ENCODE data around the gene CLEC7A. TPM values are rescaled to one million over a fixed set of nuclear protein-coding genes. Genes with fewer than 3 reads are reported as not detected.

Gene CLEC7A
- total and polyA plus RNA-seq, 9 of the 15 experiments (the other 6 are each of a cell fraction or from before 2014, with no cell fraction given): 0.16 TPM; not detected in 8

- in situ Hi-C loops (cut with MboI): no loop called here
- ChIA-PET CTCF (ENCODE audit: low intra/inter-chr PET ratio) (no interaction called here), POLR2A (no interaction called here)
- no peak overlapping the region for H3K4me3 ChIP-seq
- FAIRE-seq: no peak
- intact Hi-C loops (cut with micrococcal nuclease): no loop called here
- H3K9ac ChIP-seq (ENCODE audit: insufficient read depth in 1 of 2, low read depth in 2 of 2, low read length in 2 of 2): no peak overlapping the region
- TF ChIP-seq EWSR1 (IDR thresholded peaks at IDR 0.05; ENCODE audit: borderline replicate concordance, low read depth, partially characterized antibody) (no peak), NKRF (IDR thresholded peaks at IDR 0.05; ENCODE audit: borderline replicate concordance) (no peak), HBP1 (CRISPR knock-in tag; IDR thresholded peaks at IDR 0.05) (no peak), TCF3 (CRISPR knock-in tag; IDR thresholded peaks at IDR 0.05) (no peak), CGGBP1 (CRISPR knock-in tag; IDR thresholded peaks at IDR 0.05) (no peak), RBM25 (IDR thresholded peaks at IDR 0.05; ENCODE audit: low read depth, low read length, severe bottlenecking) (no peak), POLR3A (IDR thresholded peaks at IDR 0.05; ENCODE audit: borderline replicate concordance, extremely low read depth, insufficient read depth, insufficient read length) (no peak), ZBTB2 (IDR thresholded peaks at IDR 0.05) (no peak), CBFB (CRISPR knock-in tag; IDR thresholded peaks at IDR 0.05) (no peak)
- H3K4me2 ChIP-seq (ENCODE audit: insufficient read depth, low read length): no peak overlapping the region
- H2AFZ ChIP-seq (ENCODE audit: low read depth, low read length): no peak overlapping the region
- no peaks in the 10 kb centered on the region for H3K9me1 ChIP-seq (ENCODE audit: control insufficient read depth, insufficient read depth, low read length)
- H3K4me1 ChIP-seq (replicated peaks in 1 of 2; ENCODE audit: control insufficient read depth in 2 of 2, insufficient read depth in 2 of 2, low read length in 2 of 2): no peaks in the 10 kb centered on the region
- H3K27me3 ChIP-seq (ENCODE audit: control insufficient read depth in 2 of 2, insufficient read depth in 2 of 2, low read length in 2 of 2): no peaks in the 10 kb centered on the region; a peak in 1 of 5 replicates
- BruUV-seq (replicated peaks): no TSS peak
- no peak for ATAC-seq
- H3K27ac ChIP-seq (ENCODE audit: extremely low read depth, low read depth, low read length): no peak overlapping the region
- no peak for DNase-seq (ENCODE audit: extremely low read depth in 1 of 4, low spot score in 3 of 4)
- no peaks in the 10 kb centered on the region for H3K9me3 ChIP-seq (replicated peaks; ENCODE audit: control insufficient read depth, insufficient read depth, low read depth, low read length)
- no peaks in the 10 kb centered on the region for H3K79me2 ChIP-seq (ENCODE audit: control insufficient read depth, insufficient read depth, low read length)
- no peaks in the 10 kb centered on the region for H3K36me3 ChIP-seq (ENCODE audit: control insufficient read depth, insufficient read depth, low read length)
- no peaks in the 10 kb centered on the region for H4K20me1 ChIP-seq (replicated peaks; ENCODE audit: control insufficient read depth, insufficient read depth, low read length)
Measured at GRCh38 chr12:10075451-10075850, 54.5 kb downstream of the CLEC7A start.

Data from K562 (cell line).